ENCODE measurements around the gene COL9A3.

Gene COL9A3

GRCh38 chr20:62820208-62820961, 3.5 kb downstream of the COL9A3 start:
- Histone ChIP-seq H3K4me1 (ENCODE audit: low read depth, poor library complexity, severe bottlenecking) (peaks cover 24% of the 10 kb centered on the region), H3K4me2 (no peak overlapping the region), H3K27ac (no peak overlapping the region), H4K20me1 (ENCODE audit: insufficient read depth) (no peaks in the 10 kb centered on the region), H3K4me3 (IDR thresholded peaks at IDR 0.05; ENCODE audit: insufficient read depth, low read depth, low read length) (no peak overlapping the region), H3K9ac (no peak overlapping the region), H3K27me3 (ENCODE audit: insufficient read depth, low read depth) (peaks cover 58% of the 10 kb centered on the region), H3K36me3 (ENCODE audit: insufficient read depth) (no peaks in the 10 kb centered on the region), H2AFZ (ENCODE audit: low read depth) (no peak overlapping the region), H3K79me2 (ENCODE audit: insufficient read depth, low read depth) (no peaks in the 10 kb centered on the region)
- no peak for TF ChIP-seq CTCF (conservative IDR thresholded peaks at IDR 0.05; ENCODE audit: low read depth, low read length)

GRCh38 chr20:62820962-62821725, 4.3 kb downstream of the COL9A3 start:
- Histone ChIP-seq H3K4me1 (ENCODE audit: low read depth, poor library complexity, severe bottlenecking) (peaks cover 28% of the 10 kb centered on the region), H3K4me2 (no peak overlapping the region)
- no peak for TF ChIP-seq CTCF (conservative IDR thresholded peaks at IDR 0.05; ENCODE audit: low read depth, low read length)

GRCh38 chr20:62821726-62822210, 4.9 kb downstream of the COL9A3 start:
- H3K9ac ChIP-seq: no peak overlapping the region
- H2AFZ ChIP-seq (ENCODE audit: low read depth): no peak overlapping the region
- peaks cover 44% of the 10 kb centered on the region for H3K27me3 ChIP-seq (ENCODE audit: insufficient read depth, low read depth)
- H3K27ac ChIP-seq: no peak overlapping the region
- peaks cover 28% of the 10 kb centered on the region for H3K4me1 ChIP-seq (ENCODE audit: low read depth, poor library complexity, severe bottlenecking)
- H3K4me3 ChIP-seq (IDR thresholded peaks at IDR 0.05; ENCODE audit: insufficient read depth, low read depth, low read length): no peak overlapping the region
- H4K20me1 ChIP-seq (ENCODE audit: insufficient read depth): no peaks in the 10 kb centered on the region
- no peak for TF ChIP-seq CTCF (conservative IDR thresholded peaks at IDR 0.05; ENCODE audit: low read depth, low read length)
- no peak overlapping the region for H3K4me2 ChIP-seq
- H3K79me2 ChIP-seq (ENCODE audit: insufficient read depth, low read depth): no peaks in the 10 kb centered on the region
- H3K36me3 ChIP-seq (ENCODE audit: insufficient read depth): no peaks in the 10 kb centered on the region

More at GRCh38 chr20:62820962-62821725, 4.3 kb downstream of the COL9A3 start:
- Histone ChIP-seq H4K20me1 (ENCODE audit: insufficient read depth) (no peaks in the 10 kb centered on the region), H3K9ac (no peak overlapping the region), H3K4me3 (IDR thresholded peaks at IDR 0.05; ENCODE audit: insufficient read depth, low read depth, low read length) (no peak overlapping the region), H3K27ac (no peak overlapping the region), H3K36me3 (ENCODE audit: insufficient read depth) (no peaks in the 10 kb centered on the region), H2AFZ (ENCODE audit: low read depth) (no peak overlapping the region), H3K79me2 (ENCODE audit: insufficient read depth, low read depth) (no peaks in the 10 kb centered on the region), H3K27me3 (ENCODE audit: insufficient read depth, low read depth) (peaks cover 50% of the 10 kb centered on the region)

GRCh38 chr20:62822239-62822787, 5.5 kb downstream of the COL9A3 start:
- no peaks in the 10 kb centered on the region for H3K79me2 ChIP-seq (ENCODE audit: insufficient read depth, low read depth)
- H3K4me2 ChIP-seq: no peak overlapping the region
- peaks cover 41% of the 10 kb centered on the region for H3K27me3 ChIP-seq (ENCODE audit: insufficient read depth, low read depth)
- H3K4me3 ChIP-seq (IDR thresholded peaks at IDR 0.05; ENCODE audit: insufficient read depth, low read depth, low read length): no peak overlapping the region
- no peak overlapping the region for H2AFZ ChIP-seq (ENCODE audit: low read depth)
- H4K20me1 ChIP-seq (ENCODE audit: insufficient read depth): no peaks in the 10 kb centered on the region
- H3K27ac ChIP-seq: no peak overlapping the region
- peaks cover 28% of the 10 kb centered on the region for H3K4me1 ChIP-seq (ENCODE audit: low read depth, poor library complexity, severe bottlenecking)
- no peak for TF ChIP-seq CTCF (conservative IDR thresholded peaks at IDR 0.05; ENCODE audit: low read depth, low read length)
- no peak overlapping the region for H3K9ac ChIP-seq
- H3K36me3 ChIP-seq (ENCODE audit: insufficient read depth): no peaks in the 10 kb centered on the region
